Gastrocnemius medialis (tissue), 4 donors: Measurements from ENCODE around the gene OR10D3.

ENCODE experiments used
- POLR2A ChIP-seq, 2 donors: fragments of 450-650 bp; IDR thresholded peaks; one replicate each; pipeline ENCODE4 v1.6.1; 2017; ENCODE audit warnings: antibody characterized with exemption in 2 of 2, mild to moderate bottlenecking in 2 of 2, moderate library complexity in 2 of 2
- TF ChIP-seq, protein P1 (sequence below), 5 experiments: fragments of 450-650 bp in 3 of 5; fragments of 200-600 bp in 2 of 5; sonication (generic) in 2 of 5; IDR thresholded peaks in 4 of 5; conservative IDR thresholded peaks in 1 of 5; 1 replicate in 4 of 5; 2 replicates in 1 of 5; pipeline ENCODE4 v1.5.1; 2016 to 2019; ENCODE audit warnings: antibody characterized with exemption in 5 of 5, mild to moderate bottlenecking in 3 of 5, moderate library complexity in 3 of 5

DNA sequence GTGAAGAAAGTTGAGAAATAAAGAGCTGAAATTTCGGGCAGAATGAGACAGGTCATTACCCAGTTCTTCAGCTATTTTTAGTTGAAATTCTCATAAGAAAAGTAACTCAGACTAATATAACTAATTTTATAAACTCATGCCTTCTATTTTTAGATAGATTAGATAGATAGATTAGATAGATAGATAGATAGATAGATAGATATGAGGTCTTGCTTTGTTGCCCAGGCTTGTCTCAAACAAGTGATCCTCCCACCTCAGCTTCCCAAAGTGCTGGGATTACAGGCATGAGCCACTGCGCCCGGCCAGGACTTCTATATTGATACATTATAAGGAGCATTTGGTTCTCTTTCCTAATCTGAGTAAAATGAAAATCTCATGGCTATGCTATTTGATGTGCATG, 30.9 kb downstream of the OR10D3 start:
- TF ChIP-seq POLR2A (IDR thresholded peaks at IDR 0.05) = no peak
- TF ChIP-seq, protein P1, sequence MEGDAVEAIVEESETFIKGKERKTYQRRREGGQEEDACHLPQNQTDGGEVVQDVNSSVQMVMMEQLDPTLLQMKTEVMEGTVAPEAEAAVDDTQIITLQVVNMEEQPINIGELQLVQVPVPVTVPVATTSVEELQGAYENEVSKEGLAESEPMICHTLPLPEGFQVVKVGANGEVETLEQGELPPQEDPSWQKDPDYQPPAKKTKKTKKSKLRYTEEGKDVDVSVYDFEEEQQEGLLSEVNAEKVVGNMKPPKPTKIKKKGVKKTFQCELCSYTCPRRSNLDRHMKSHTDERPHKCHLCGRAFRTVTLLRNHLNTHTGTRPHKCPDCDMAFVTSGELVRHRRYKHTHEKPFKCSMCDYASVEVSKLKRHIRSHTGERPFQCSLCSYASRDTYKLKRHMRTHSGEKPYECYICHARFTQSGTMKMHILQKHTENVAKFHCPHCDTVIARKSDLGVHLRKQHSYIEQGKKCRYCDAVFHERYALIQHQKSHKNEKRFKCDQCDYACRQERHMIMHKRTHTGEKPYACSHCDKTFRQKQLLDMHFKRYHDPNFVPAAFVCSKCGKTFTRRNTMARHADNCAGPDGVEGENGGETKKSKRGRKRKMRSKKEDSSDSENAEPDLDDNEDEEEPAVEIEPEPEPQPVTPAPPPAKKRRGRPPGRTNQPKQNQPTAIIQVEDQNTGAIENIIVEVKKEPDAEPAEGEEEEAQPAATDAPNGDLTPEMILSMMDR (IDR thresholded peaks at IDR 0.05 in 4 of 5, conservative IDR thresholded peaks at IDR 0.05 in 1 of 5) = no peak
